Naive thymus-derived CD4-positive, alpha-beta T cell (primary cell): Measurements from ENCODE around the gene PPOX. TPM values are rescaled to one million over a fixed set of nuclear protein-coding genes. Genes with fewer than 3 reads are reported as not detected.
A peak's percentile ranks its signal among the peaks of the same experiment; 100 is the strongest.

Experiments
- ATAC-seq: fragments of 150-1000 bp; cut with Tn5 transposase; 2 replicates; pipeline ENCODE4 v1.10.0; 2021; ENCODE audit warnings: mild to moderate bottlenecking, moderate library complexity
- CTCF ChIA-PET: fragments of 350-600 bp; sonication (Branson Sonifier 250); formaldehyde crosslinking; loops from one replicate; lab custom pipeline; 2021; ENCODE audit warnings: antibody characterized with exemption; lab: Charles Lee
- POLR2A ChIA-PET: fragments of 350-600 bp; sonication (Branson Sonifier 250); formaldehyde crosslinking; loops from one replicate; lab custom pipeline; 2021; ENCODE audit warnings: antibody characterized with exemption, inconsistent platforms; lab: Charles Lee
- DNase-seq, 9 donors: peaks; one replicate each; pipeline versions ENCODE4 v3.0.0 to v3.0.0-alpha.2; 2020 to 2022; ENCODE audit warnings: mixed read lengths in 1 of 9
- H3K27ac ChIP-seq: one replicate; pipeline ENCODE4 v1.7.0; 2013; ENCODE audit warnings: mild to moderate bottlenecking, low read depth, low read length, moderate library complexity
- H3K27me3 ChIP-seq, 2 donors: one replicate each; pipeline ENCODE4 v1.7.0; 2013; ENCODE audit warnings: low read length in 2 of 2, mild to moderate bottlenecking in 2 of 2, moderate library complexity in 2 of 2; ENCODE audit not compliant: control insufficient read depth in 2 of 2, insufficient read depth in 2 of 2
- H3K36me3 ChIP-seq, 3 experiments: 1 replicate in 2 of 3; 2 replicates in 1 of 3; pipeline ENCODE4 v1.7.0; 2013; ENCODE audit warnings: low read length in 3 of 3, mild to moderate bottlenecking in 3 of 3, moderate library complexity in 1 of 3; ENCODE audit not compliant: insufficient read depth in 3 of 3, control insufficient read depth in 2 of 3
- H3K4me1 ChIP-seq, 2 donors: one replicate each; pipeline ENCODE4 v1.7.0; 2013; ENCODE audit warnings: low read length in 2 of 2, mild to moderate bottlenecking in 2 of 2, moderate library complexity in 1 of 2; ENCODE audit not compliant: control insufficient read depth in 2 of 2, insufficient read depth in 2 of 2
- H3K4me3 ChIP-seq: 2 replicates; pipeline ENCODE4 v1.7.0; 2013; ENCODE audit warnings: mild to moderate bottlenecking, low read length
- H3K9me3 ChIP-seq, 3 experiments: 1 replicate in 2 of 3; 2 replicates in 1 of 3; pipeline ENCODE4 v1.7.0; 2013; ENCODE audit warnings: low read length in 3 of 3; ENCODE audit not compliant: control insufficient read depth in 2 of 3
- H3K27ac Mint-ChIP-seq, 9 donors: one replicate each; pipeline ENCODE4 v1.8.0; 2020 to 2022; ENCODE audit warnings: mixed read lengths in 9 of 9, mild to moderate bottlenecking in 8 of 9, moderate library complexity in 5 of 9, inconsistent platforms in 2 of 9
- H3K27me3 Mint-ChIP-seq, 5 donors: one replicate each; pipeline ENCODE4 v1.8.0; 2021 to 2022; ENCODE audit warnings: mixed read lengths in 5 of 5, mild to moderate bottlenecking in 1 of 5
- H3K36me3 Mint-ChIP-seq, 5 donors: one replicate each; pipeline ENCODE4 v1.8.0; 2020 to 2022; ENCODE audit warnings: mixed read lengths in 5 of 5, mild to moderate bottlenecking in 3 of 5, inconsistent platforms in 1 of 5
- H3K4me1 Mint-ChIP-seq, 7 donors: one replicate each; pipeline ENCODE4 v1.8.0; 2020 to 2022; ENCODE audit warnings: mixed read lengths in 7 of 7, mild to moderate bottlenecking in 3 of 7, inconsistent platforms in 1 of 7
- H3K4me3 Mint-ChIP-seq, 10 donors: one replicate each; pipeline ENCODE4 v1.8.0; 2020 to 2022; ENCODE audit warnings: mild to moderate bottlenecking in 10 of 10, mixed read lengths in 10 of 10, moderate library complexity in 6 of 10, inconsistent platforms in 2 of 10
- H3K9me3 Mint-ChIP-seq, 11 donors: one replicate each; pipeline ENCODE4 v1.8.0; 2020 to 2022; ENCODE audit warnings: mixed read lengths in 11 of 11, mild to moderate bottlenecking in 4 of 11, inconsistent platforms in 1 of 11, moderate library complexity in 1 of 11
- intact Hi-C, 2 donors: fragments of 100-400 bp; cut with micrococcal nuclease; formaldehyde crosslinking; loops; one replicate each; pipeline ENCODE4 v1.15.1; 2023
- polyA plus RNA-seq, 2 donors: library from polyadenylated mRNA; unstranded; fragments of 300-500 nt; fragmentation: Illumina TruSeq; gene quantifications; one replicate each; pipeline ENCODE4 v1.2.3, GENCODE V29; 2021
- total RNA-seq, 6 experiments: library from RNA in 5 of 6; stranded (reverse) in 5 of 6; gene quantifications; 1 replicate in 5 of 6; 2 replicates in 1 of 6; pipeline ENCODE4 v1.2.3 and lab custom pipeline; 2021 to 2026

PPOX gene
- total and polyA plus RNA-seq, 7 experiments from 2014 or later = 20.1 to 76.2 (median 40.3) TPM

DNA sequence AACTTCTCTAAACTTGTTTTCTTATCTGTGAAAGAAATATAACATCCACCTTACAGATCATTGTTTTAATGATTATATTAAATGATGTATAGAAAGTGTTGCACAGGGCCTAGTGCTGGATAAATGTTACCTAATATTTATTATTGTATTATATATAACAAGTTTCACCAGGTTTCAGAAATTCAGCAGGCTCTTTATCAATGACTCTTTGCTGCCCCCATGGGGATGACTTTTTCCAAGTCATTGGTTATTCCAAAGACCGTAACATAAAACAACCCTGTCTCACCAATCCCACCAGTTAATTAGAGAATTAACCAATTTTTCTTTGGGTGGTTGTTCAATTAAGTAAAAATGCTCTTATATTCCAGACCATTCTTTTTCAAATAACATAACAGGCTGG is 26.5 kb upstream of the PPOX start:
- H3K36me3 Mint-ChIP-seq = peaks cover 0 to 4% (median 0%) of the 10 kb centered on the region in 5 donors
- ATAC-seq (peak; percentile 73), DNase-seq (peak in 5 of 9 donors; percentile 40 to 58 (median 50))
- peaks cover 4 to 17% (median 10%) of the 10 kb centered on the region in 7 donors for H3K4me1 Mint-ChIP-seq
- no peak overlapping the region for H3K4me3 Mint-ChIP-seq
- Histone ChIP-seq H3K27ac (no peak overlapping the region), H3K36me3 (no peaks in the 10 kb centered on the region), H3K27me3 (no peaks in the 10 kb centered on the region), H3K4me3 (no peak overlapping the region), H3K4me1 (no peaks in the 10 kb centered on the region), H3K9me3 (no peaks in the 10 kb centered on the region)
- POLR2A ChIA-PET = interaction anchor here (0.9 to 1.3 kb wide), 4 partner anchors 14 to 70 kb away, joined by 3 to 6 read pairs (median 4); partner anchors contain the start of genes ARHGAP30, PPOX and UFC1
- no peaks in the 10 kb centered on the region for H3K9me3 Mint-ChIP-seq
- H3K27ac Mint-ChIP-seq = peak overlapping the region in 1 of 9 donors; percentile 54
- intact Hi-C loops = loop anchor here (1.0 to 10.0 kb wide), 9 partner anchors 41 to 795 kb away; partner anchors contain the start of genes COPA (in 1 of the 2), KLHDC9 (in 1 of the 2) and NCSTN (in 1 of the 2)
- CTCF ChIA-PET = interaction anchor here (0.6 to 2.7 kb wide), 6 partner anchors 42 to 741 kb away, joined by 3 to 19 read pairs (median 6); partner anchors contain the start of genes ARHGAP30, KLHDC9 and USF1
- no peaks in the 10 kb centered on the region for H3K27me3 Mint-ChIP-seq

- no peaks in the 10 kb centered on the region for H3K27me3 ChIP-seq
- H3K9me3 Mint-ChIP-seq = no peaks in the 10 kb centered on the region
- ChIA-PET POLR2A (interaction anchor here (0.8 to 1.5 kb wide), 5 partner anchors 8 to 143 kb away, joined by 3 to 8 read pairs (median 3); partner anchors contain the start of genes DEDD, NIT1, PFDN2 and UFC1), CTCF (interaction anchor here (0.5 to 2.7 kb wide), 8 partner anchors 17 to 244 kb away, joined by 3 to 19 read pairs (median 4); partner anchors contain the start of genes NIT1 and PFDN2)
- DNase-seq (no peak), ATAC-seq (no peak)
- H3K4me1 ChIP-seq = no peaks in the 10 kb centered on the region
- H3K27ac ChIP-seq = no peak overlapping the region
- H3K4me3 ChIP-seq = no peak overlapping the region
- intact Hi-C loops = no loop called here
- H3K36me3 Mint-ChIP-seq = no peaks in the 10 kb centered on the region
- no peaks in the 10 kb centered on the region for H3K9me3 ChIP-seq
- H3K27me3 Mint-ChIP-seq = no peaks in the 10 kb centered on the region
- peaks cover 0 to 11% (median 7%) of the 10 kb centered on the region in 7 donors for H3K4me1 Mint-ChIP-seq
- H3K36me3 ChIP-seq = no peaks in the 10 kb centered on the region
- no peak overlapping the region for H3K4me3 Mint-ChIP-seq
- no peak overlapping the region for H3K27ac Mint-ChIP-seq
Measured at GRCh38 chr1:161140755-161141400, 25.3 kb upstream of the PPOX start.

GRCh38 chr1:161145832-161146231 is 20.4 kb upstream of the PPOX start:
- Mint-ChIP-seq H3K36me3 (no peaks in the 10 kb centered on the region), H3K27me3 (no peaks in the 10 kb centered on the region), H3K4me1 (no peaks in the 10 kb centered on the region), H3K4me3 (no peak overlapping the region), H3K27ac (no peak overlapping the region), H3K9me3 (no peaks in the 10 kb centered on the region)
- POLR2A ChIA-PET = interaction anchor here (1.3 kb wide), 1 partner anchor 13 kb away, joined by 5 read pairs; the partner anchor contains the start of gene DEDD
- DNase-seq (no peak), ATAC-seq (no peak)
- intact Hi-C loops = no loop called here
- H3K27ac ChIP-seq = no peak overlapping the region
- CTCF ChIA-PET = no interaction called here
- no peaks in the 10 kb centered on the region for H3K27me3 ChIP-seq
- H3K36me3 ChIP-seq = no peaks in the 10 kb centered on the region
- no peaks in the 10 kb centered on the region for H3K4me1 ChIP-seq
- no peaks in the 10 kb centered on the region for H3K9me3 ChIP-seq
- H3K4me3 ChIP-seq = no peak overlapping the region

GRCh38 chr1:161153176-161153575 is 13.1 kb upstream of the PPOX start:
- H3K4me3 Mint-ChIP-seq = peak overlapping the region; percentile 93 to 100 (median 100)
- H3K27ac Mint-ChIP-seq = peak overlapping the region; percentile 92 to 100 (median 100)
- ChIA-PET POLR2A (interaction anchor here (0.6 to 6.2 kb wide), 23 partner anchors 9 to 156 kb away, joined by 3 to 63 read pairs (median 8); partner anchors contain the start of genes APOA2, ARHGAP30, B4GALT3 and DEDD), CTCF (interaction anchor here (0.9 to 3.7 kb wide), 2 partner anchors 13 to 73 kb away, joined by 3 to 18 read pairs; partner anchors contain the start of gene PPOX)
- Histone ChIP-seq H3K4me1 (peaks cover 12 to 18% of the 10 kb centered on the region in 2 donors), H3K9me3 (no peaks in the 10 kb centered on the region), H3K4me3 (peak overlapping the region; percentile 86), H3K36me3 (peaks cover 0 to 14% (median 0%) of the 10 kb centered on the region in 3 experiments), H3K27ac (peak overlapping the region; percentile 88), H3K27me3 (no peaks in the 10 kb centered on the region)
- DNase-seq (no peak), ATAC-seq (no peak)
- peaks cover 4 to 32% (median 29%) of the 10 kb centered on the region in 7 donors for H3K4me1 Mint-ChIP-seq
- intact Hi-C loops = loop anchor here (1.0 to 2.0 kb wide), 10 partner anchors 13 to 108 kb away; partner anchors contain the start of genes DEDD (in 2 of the 2), NDUFS2 (in 2 of the 2), PPOX (in 2 of the 2) and B4GALT3 (in 1 of the 2)
- H3K27me3 Mint-ChIP-seq = no peaks in the 10 kb centered on the region
- H3K36me3 Mint-ChIP-seq = peaks cover 6 to 12% (median 9%) of the 10 kb centered on the region in 5 donors
- H3K9me3 Mint-ChIP-seq = no peaks in the 10 kb centered on the region

DNA sequence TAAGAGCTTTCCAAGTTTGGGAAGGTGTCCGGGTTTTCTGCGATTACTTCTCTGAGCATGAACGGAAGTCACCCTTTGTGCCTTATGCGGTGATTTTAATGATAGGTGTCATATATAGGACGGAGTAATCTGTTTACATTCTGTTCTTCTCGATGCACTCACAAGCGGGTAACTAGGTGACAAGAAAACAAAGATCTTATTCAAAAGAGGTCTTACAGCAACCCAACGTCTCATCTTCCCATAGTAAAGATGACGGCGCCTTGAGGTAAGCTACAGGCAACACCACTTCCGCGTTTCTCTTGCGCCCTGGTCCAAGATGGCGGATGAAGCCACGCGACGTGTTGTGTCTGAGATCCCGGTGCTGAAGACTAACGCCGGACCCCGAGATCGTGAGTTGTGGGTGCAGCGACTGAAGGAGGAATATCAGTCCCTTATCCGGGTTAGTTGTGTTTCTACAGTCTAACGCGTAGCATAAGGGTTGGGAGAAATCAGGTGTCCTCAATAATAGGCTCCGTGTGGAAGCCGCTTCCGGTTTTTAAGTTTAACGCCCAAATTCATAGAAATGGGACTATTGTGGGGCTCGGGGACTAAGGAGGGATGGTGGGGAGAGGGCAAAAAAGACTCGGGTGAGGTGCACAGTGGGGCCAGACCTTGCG is 12.4 kb upstream of the PPOX start, which contains the start of gene UFC1:
UFC1 (plus strand) TSS at position 297 of the 656 bp plus-strand sequence; CDS start at position 317, 20 bp downstream.
- peak within 1 kb of the TSS; percentile 88 for H3K27ac ChIP-seq
- Mint-ChIP-seq H3K4me3 (peak within 1 kb of the TSS; percentile 93 to 100 (median 100)), H3K9me3 (no peaks in the 10 kb centered on the region), H3K27ac (peak within 1 kb of the TSS; percentile 100), H3K4me1 (peaks cover 7 to 39% (median 34%) of the 10 kb centered on the region in 7 donors), H3K36me3 (peaks cover 6 to 12% (median 9%) of the 10 kb centered on the region in 5 donors), H3K27me3 (no peaks in the 10 kb centered on the region)
- H3K27me3 ChIP-seq = no peaks in the 10 kb centered on the region
- peak; percentile 94 for ATAC-seq
- peaks cover 0 to 18% (median 0%) of the 10 kb centered on the region in 3 experiments for H3K36me3 ChIP-seq
- POLR2A ChIA-PET = interaction anchor here (0.6 to 6.2 kb wide), 25 partner anchors 8 to 156 kb away, joined by 3 to 63 read pairs (median 8); partner anchors contain the start of genes APOA2, ARHGAP30, B4GALT3 and DEDD
- peak within 1 kb of the TSS; percentile 86 for H3K4me3 ChIP-seq
- intact Hi-C loops = loop anchor here (1.0 to 2.0 kb wide), 11 partner anchors 12 to 109 kb away; partner anchors contain the start of genes DEDD (in 2 of the 2), NDUFS2 (in 2 of the 2), NIT1 (in 2 of the 2) and PFDN2 (in 2 of the 2)
- CTCF ChIA-PET = interaction anchor here (0.9 to 3.7 kb wide), 2 partner anchors 12 to 73 kb away, joined by 3 to 18 read pairs; partner anchors contain the start of gene PPOX
- H3K4me1 ChIP-seq = peaks cover 13 to 20% of the 10 kb centered on the region in 2 donors
- no peaks in the 10 kb centered on the region for H3K9me3 ChIP-seq
- DNase-seq = peak; percentile 72 to 92 (median 87)
